GM19035 (cell line): ENCODE results near the gene LAMA3.
"Not testable (repeated sequence)": the region's sequence is repeated elsewhere in the genome, so short reads cannot be mapped to it uniquely, and the experiment has no call there.

ENCODE experiments used
- ATAC-seq: cut with Tn5 transposase; IDR thresholded peaks from one replicate; pipeline ENCODE4 v1.9.1; 2021; ENCODE audit not compliant: unreplicated experiment

Gene LAMA3

DNA sequence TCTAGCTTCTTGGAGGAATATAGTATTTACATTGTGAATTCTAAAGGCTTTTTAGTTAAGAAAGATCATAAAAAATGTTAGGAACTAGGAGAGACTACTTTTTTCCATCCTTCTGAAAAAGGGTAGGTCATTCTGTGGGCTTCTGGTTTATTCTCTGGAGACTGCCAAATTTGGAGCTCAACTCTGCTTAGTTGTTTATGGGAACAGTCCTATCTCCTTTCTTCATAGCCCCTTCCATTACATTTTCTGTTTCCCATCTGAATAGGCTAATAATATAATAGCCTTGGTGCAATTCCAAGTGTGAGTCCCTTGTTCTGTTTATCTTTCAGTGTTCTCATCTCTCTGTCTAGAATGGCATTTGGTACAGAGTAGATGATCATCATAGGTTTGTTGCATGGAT is 15.6 kb downstream of the LAMA3 start:
- no peak for ATAC-seq

DNA sequence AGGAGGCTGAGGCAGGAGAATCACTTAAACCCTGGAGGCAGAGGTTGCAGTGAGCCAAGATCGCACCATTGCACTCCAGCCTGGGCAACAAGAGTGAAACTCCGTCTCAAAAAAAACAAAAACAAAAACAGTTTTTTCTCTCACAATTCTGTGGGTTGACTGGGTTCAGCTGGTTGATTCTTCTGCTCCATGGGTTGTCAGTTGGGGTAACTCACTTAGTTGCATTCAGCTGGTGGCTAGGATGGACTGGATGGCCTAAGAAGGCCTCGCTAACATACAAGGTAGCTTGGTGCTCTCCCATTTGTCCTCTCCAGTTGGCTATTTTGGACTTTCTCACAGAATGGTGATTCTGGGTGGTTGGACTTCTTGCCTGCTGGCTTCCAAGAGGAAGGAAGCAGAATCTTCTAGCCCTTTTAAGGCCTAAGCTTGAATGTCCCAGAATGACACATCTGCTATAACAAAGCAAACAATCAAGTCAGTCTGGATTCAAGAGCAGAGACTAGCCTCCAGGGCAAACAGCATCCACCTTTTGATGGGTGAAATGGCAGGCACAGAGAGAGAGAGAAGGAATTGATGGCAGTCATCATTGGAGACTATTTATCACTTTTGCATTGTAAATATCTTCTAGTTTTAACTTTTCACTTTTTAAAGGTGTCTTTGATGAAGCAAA is 17.9 kb downstream of the LAMA3 start:
- no peak for ATAC-seq

DNA sequence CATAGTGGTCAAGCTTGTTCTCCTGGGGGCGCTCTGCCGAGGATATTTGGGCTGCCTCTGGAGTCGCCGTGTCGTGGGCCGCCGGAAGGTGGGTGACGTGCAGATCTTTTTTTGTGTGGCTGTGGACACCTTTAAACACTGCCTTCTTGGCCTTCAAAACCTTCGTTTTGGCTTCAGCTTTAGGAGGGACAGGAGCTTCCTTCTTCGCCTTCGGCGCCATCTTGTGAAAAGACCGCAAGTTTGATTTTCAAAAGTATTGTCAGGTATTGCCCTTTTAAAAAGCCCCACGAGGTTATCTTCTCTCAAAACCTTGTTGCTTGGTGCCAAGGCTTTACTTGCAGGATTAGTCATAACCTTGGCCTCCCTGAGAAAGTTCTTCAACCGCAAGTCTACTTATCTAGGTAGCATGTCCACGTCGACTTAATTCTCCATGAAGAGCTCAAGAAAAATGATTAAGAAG is 20.8 kb downstream of the LAMA3 start:
- ATAC-seq, result no peak

DNA sequence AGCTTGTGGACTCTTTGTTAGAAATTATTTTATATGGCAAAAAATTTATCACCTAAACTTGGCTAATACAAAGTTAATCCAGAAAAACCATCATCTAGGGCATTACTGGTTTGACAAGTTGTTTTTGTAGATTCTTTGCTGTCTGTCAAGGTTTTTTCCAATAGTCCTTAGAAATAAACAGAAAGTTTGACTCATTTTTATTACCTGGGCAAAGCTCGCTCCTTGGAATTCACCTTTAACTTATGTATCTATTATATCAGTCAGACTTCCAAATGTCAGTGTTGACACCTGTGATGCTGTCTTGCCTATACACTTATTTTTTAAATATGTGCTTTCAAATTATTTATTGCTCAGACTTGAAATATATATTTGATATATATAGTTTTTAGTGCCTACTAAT is 21.7 kb downstream of the LAMA3 start:
- no peak for ATAC-seq

DNA sequence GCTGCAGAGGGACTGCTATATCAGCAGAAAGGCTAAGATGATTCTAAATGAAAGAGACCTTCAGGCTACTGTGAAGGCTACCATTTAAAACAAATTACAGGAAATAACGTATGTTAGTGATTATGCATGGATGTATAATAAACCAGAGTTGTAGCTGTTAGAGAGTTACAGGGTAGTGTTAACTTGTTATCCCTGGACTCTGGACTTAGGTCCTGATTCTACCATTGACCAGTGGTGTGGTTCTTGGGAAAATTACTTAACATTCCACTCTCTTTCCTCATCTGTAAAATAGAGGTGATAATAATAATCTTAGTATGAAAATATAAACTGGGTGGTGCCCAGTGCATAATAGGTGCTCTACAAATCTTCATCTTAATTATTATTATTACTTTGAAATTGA is 22.2 kb downstream of the LAMA3 start:
- no peak for ATAC-seq

DNA sequence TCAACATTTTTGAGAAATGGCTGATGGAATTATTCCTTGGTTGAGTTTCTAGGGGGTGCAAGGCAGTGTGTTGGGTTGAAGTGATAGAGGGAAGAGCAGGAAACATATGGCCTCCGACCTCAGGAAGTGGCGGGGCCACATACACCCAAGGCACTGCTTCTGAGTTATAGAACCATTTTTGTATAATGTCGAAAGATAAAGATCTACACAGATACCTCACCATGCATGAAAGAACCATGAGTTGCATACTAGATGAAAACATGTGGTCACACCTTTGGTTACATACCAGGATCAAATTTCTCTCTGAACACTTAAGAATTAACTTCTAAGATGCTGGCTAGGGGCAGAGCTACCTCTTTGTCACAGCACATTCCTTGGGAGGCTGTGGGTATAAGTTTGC is 23.2 kb downstream of the LAMA3 start:
- no peak for ATAC-seq

DNA sequence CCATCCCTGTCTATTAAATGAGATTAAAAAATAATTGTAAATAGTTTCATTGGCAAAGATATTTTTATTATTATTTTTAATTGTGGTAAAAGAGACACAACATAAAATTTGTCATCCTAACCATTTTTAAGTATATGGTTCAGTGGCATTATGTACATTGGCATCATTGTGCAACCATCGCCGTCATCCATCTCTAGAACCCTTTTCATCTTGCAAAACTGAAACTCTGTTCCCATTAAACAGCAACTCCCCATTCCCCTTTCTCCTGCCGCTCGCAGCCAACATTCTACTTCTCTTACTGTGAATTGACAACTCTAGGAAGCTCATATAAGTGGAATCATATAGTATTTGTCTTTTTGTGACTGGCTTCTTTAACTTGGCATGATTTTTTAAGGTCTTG is 25.3 kb downstream of the LAMA3 start:
- no peak for ATAC-seq

DNA sequence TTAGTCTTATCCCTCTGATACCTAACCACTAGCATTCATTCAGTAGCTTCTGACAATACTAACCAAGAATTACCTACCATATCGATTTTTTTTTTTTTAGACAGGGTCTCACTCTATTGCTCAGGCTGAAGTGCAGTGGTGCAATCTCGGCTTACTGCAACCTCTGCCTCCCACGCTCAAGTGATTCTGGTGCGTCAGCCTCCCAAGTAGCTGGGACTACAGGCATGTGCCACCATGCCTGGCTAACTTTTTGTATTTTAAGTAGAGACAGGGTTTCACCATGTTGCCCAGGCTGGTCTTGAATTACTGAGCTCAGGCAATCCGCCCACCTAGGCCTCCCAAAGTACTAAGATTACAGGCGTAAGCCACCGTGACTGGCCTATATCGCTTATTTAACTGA is 26.8 kb downstream of the LAMA3 start:
- ATAC-seq, result not testable (repeated sequence)

DNA sequence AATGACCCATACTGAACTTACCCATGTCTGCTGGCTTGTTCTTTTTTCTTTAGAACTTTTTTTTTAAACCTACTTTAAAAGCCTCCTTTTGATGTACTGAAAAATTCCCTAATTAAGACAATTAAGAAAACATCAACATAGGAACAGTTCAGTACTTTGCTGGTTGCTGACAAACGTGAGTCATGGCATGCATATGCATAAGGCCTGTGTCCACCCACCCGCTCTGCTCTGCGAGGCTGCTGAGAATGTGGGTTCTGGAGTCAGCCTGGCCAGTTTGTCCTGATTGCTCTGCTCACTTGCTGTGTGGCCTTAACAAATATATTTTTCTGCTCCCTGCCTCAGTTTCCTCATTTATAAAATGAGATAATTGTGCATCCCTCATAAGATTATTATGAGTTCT is 27.3 kb downstream of the LAMA3 start:
- ATAC-seq, result no peak

DNA sequence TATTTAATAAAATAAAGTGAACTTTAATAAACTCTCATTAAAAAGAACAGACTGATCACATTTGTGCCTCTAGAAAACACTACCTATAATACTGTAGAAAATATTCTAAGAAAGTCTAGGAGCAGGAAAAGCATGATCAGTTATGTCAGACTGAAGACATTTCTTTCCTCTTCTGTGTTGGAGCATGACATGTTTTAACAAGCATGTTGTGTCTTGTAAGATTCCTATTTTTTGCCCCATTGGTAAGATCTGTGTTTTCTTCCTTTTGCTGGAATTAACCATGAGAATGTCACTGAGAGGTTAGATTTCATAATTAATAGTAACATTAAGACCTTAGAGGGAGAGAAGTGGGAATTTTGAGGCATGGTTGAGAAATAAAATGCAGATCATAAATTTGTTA is 27.7 kb downstream of the LAMA3 start:
- no peak for ATAC-seq

DNA sequence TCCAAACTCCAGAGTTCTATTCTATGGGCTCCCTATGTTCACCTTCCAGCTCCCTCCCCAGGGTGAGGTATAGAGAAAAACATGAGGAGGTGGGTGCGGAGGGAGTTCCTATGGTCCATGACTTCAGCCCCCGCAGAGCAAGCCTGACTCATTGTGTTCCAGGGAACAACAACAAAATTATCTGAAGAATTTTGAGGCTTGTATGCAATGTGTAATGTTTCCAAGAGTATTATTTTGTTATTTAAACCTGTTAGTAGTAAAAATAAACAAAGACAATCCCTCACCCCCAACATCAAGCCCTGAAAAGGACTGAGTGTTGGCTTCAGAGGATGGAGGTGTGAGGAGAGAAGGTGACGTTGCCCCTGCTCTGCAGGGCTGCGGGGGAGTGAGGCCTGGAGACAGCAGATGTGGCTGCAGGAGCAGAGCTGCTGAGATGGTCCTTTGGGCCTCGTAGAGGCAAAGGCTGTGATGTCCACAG is 29.0 kb downstream of the LAMA3 start:
- no peak for ATAC-seq

DNA sequence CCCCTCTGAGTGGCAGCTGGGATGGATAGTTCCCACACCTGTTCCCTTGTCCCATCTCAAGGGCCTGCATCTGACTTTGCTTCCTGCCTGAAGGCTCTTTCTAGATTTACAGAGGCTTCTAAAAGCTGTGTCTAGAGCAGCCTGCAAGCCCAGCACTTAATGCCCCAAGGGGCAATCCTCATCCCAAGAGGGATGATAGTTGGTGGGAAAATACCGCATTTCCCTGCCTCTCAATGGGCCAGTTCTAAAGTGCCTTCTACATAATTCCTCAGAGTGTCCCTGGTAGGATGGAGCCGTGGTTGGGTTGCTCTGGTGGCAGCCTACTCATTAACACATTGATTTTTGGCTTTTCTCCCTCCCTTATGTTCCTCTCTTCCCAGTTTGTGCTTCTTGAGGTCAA is 29.5 kb downstream of the LAMA3 start:
- no peak for ATAC-seq

DNA sequence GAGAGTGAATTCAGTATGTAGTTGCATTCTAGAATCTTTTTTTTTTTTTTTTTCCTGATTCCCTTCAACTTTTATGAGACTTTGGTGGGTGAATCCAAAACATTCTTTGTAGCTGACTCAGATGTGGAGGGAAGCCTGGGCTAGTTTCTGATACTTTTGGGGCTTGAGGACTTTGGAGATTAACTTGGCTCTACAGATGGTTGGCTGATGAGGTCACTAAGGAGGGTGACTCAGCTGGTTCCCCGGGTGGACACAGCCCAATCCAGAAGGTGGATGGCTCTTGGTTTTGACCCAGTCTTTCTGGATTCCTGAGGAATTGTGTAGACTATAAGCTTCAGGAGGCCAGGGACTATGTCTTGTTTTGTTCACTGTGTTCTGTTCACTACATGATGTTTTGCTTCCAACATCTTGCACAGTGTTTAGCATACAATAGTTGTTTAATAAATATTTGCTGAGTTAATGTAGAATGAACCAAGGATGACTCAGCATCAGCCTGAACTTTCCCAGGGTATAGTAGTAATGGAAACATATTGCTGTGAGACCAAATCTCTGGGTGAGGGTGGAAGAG is 30.5 kb downstream of the LAMA3 start:
- no peak for ATAC-seq

DNA sequence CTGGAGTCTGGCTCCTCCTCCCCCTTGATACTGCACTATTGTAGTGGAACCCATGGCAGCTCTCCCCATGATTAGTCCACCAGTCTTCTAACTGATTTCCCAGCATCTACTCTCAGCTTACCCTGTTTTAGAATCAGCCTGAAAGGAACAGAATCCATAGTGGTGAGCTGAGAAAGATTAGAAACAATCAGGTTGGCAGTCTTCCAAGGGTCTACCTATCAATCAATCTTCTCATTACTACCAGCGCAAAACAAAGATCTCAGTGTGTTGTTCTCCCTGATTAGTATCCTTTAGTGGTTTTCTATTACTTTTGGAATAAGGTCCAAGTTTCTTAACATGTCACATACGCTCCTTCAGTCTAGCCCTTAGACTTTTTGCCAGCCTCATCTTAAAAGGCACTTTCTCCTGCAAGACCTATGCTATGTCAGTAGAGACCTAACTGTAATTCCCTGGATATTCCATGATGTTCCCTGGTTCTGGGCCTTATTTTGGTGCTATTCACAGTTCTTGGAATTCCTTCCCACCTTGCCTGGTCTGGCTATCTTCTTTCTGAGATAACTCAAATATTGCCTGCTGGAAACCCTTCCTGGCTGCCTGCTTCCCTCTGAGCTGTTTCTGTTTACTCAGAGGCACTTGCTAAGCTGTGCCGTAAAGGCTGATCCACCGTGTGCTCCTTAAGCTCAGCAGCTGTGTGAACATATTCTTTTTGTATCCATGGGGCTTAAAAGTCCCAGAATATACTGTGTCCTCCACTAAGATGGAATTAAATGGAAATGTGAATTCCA is 32.6 kb downstream of the LAMA3 start:
- ATAC-seq, result no peak

DNA sequence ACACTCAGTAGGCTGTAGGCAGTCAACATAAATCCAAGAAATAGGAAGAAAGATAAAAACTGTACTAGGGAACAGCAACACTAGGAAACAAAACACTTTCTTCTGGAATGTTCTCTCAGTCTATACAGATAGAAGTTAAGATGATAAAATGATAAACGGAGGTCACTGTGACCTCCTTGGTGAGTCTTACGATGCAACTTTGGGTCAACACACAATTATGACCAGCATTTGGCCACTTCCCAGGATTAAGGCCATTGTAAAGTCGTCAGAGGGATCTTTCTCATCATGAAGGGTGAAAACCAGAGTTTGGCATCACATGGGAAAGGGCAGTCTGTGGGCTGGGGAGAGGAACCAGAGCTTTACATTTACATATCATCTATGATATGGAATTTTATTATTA is 33.4 kb downstream of the LAMA3 start:
- no peak for ATAC-seq

DNA sequence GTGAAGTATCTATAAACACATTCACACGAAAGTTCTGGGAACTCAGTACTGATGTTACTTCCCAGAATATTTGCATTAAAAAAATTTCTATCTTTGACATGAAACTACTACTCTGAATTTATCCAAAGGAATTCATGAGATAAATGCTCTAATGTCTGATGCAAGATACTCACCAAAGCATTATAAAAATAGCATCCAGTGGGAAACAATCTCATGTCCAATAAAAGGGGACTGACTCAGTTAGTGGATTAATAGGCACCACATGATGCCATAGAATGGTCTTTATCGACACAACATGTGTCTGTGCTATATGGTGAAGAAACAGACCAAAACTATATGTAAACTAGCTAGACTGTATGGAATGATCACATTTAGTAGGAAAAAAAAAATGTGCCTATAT is 33.9 kb downstream of the LAMA3 start:
- ATAC-seq, result no peak

DNA sequence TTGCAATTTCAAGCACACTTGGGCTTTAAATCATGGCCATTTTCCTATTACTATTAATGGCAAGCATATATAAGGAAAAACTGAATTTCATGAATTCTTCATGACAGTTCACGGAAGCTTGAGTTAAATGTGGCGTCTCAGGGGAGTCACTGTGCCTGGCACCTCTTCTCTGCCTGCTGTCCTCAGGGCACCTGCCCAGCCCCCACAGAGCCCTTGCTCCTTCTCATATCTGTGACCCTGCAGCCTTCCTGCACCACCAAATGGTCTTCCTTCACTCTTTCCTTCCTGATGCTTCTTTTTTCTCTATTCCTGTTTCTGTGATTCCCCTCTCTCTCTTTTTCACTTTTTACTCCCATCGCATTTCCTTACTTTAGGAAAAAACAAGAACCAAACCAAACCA is 35.4 kb downstream of the LAMA3 start:
- ATAC-seq, result no peak

DNA sequence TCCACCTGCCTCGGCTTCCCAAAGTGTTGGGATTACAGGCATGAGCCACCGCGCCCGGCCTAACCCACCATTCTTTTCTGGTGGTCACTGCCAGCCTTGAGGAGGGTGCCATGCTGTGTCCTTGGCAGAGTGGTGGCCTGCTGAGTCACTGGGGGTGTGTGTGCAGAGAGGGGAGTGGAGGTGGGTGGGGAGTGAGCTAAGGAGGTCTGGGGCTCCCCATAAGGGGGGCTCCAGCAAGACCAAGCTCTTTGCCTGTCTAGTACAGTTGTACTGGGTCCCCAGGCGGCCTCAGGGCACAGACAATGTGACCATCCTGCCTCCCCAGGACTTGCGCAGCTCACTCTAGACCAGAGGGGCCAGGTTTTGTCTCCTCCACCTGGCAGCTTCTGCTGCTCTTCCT is 36.1 kb downstream of the LAMA3 start:
- ATAC-seq, result no peak

DNA sequence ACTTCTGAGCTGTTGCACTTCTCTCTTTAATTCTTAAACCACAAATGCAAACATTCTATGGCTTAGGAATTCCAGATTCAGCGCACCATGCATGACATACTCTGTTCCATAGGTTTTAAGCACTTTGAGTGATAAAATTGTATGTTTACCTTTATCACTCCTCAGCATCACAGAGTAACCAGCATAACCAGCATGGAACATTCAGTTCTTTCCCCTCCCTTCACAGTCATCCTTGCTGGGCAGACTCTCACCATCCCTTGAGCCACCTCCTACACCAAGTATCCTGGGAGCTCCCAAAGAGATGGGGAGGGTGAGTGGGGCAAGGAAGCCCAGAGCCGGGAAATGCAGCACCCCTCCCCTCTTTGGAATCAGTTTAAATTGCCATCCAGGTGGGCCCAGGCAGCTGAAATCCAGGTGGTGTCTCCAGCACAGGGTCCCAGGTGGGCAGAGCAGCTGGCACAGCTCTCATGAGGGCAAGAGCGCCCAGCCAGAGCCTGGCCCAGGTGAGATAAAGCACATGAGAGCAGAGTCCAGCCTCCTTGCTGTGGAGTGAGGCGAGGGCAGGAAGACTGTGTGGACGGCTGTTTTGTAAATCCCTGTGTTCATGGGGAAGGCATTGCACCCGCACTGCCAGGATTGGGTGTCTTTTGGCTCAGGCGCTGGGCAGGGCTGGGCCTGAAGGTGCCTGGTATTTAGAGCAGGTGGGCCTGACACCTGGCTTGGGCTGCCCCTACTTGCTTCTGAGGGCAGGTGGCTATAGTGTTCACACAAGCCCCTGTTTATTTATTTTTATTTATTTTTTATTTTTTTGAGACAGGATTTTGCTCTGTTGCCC is 36.8 kb downstream of the LAMA3 start:
- ATAC-seq, result no peak

DNA sequence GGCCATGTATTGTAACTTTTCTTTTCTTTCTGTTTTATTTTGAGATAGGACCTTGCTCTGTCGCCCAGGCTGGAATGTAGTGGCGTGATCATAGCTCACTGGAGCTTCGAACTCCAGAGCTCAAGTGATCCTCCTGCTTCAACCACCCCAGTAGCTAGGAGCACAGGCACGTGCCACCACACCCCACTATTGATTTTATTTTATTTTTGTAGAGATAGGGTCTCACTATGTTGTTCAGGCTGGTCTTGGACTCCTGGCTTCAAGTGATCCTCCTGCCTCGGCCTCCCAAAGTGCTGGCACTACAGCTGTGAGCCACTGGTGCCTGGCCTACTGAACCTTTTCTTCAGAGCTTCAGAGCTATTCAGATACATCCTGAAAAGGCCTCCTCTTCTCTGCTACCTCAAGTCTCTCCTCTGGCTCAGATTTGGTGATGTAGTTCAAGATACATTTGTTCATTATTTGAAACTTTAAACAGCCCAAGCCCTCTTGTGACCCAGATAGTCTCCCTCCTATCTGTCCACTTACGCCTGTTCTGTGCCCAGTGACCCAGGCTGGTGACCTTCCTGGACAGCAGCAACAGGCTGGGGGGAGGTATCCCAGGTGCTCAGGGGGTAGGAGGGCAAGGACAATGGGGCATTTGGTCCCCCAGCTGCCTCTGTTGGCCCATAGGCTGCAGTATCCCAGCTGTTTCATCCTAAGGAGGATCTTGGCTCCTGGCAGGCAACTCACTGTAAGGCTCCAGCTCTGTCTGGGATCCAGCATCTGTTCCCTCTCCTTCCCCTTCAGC is 38.6 kb downstream of the LAMA3 start:
- ATAC-seq, result no peak

DNA sequence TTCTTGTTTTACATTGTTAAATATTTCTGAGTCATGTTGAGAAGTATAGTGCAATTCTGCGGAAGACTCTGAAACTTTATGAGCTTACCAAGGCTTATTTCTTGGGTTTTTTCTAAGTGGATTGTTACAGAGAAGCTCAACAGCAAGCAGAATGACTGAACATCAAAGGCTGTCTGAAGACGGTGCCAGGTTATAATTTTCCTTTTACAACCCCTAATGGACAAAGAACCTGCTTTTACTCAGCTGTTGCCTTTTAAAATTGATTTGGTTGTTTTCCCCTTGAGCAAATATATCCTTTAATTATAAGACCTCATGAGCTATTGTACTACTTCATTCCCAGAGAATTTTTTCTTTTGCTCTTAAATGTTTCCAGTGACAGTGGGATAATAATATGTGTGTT is 41.6 kb downstream of the LAMA3 start:
- no peak for ATAC-seq
